Skin of body (tissue), 2 donors: ENCODE results near the gene CHIC1. TPM values are rescaled to one million over a fixed set of nuclear protein-coding genes. Genes with fewer than 3 reads are reported as not detected.
"Not testable (repeated sequence)": the region's sequence is repeated elsewhere in the genome, so short reads cannot be mapped to it uniquely, and the experiment has no call there.

ENCODE experiments used
- DNase-seq: peaks from one replicate; lab custom pipeline; 2025; lab: John Stamatoyannopoulos, UW
- total RNA-seq: library from RNA; depleted of rRNA; stranded (reverse); fragments of >200 nt; gene quantifications from one replicate; pipeline ENCODE4 v1.2.3, GENCODE V29; 2014

CHIC1 gene
- total RNA-seq, result 7.7 TPM

DNA sequence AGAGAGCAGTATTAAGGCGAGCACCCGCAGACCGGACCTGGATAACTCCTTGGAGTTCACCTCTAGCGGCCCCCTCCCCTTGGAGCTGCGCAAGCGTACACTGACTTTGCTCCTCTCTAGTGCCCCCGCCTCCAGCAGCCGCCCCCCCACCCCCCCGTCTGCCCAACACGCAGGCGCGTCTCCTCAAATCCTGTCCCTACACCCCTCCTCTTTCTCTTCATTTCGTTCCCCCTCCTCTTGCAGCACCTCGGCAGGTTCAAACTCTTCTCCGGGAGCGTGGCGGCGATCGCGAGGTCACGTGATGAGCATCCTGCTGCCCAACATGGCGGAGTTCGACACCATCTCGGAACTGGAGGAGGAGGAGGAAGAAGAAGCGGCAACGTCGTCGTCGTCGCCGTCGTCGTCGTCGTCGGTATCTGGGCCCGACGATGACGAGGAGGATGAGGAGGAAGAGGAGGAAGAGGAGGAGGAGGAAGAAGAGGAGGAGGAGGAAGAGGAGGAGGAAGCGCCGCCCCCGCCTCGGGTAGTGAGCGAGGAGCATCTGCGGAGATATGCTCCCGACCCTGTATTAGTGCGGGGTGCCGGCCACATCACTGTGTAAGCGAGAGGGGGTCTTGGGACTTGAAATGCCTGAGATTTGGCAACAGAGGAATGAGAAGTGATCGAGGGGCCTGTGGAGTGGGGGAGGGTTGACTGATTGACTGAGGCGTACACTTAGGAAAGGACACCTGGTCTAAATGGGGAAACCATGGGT, at the start of gene CHIC1:
TSS of gene CHIC1 (plus strand) at position 214 of the 754 bp plus-strand sequence. CDS start at position 302, 88 bp downstream.
- DNase-seq, result peak; percentile 59

GRCh38 chrX:73522823-73523222, 40.2 kb upstream of the CHIC1 start:
- DNase-seq, result not testable (repeated sequence)

DNA sequence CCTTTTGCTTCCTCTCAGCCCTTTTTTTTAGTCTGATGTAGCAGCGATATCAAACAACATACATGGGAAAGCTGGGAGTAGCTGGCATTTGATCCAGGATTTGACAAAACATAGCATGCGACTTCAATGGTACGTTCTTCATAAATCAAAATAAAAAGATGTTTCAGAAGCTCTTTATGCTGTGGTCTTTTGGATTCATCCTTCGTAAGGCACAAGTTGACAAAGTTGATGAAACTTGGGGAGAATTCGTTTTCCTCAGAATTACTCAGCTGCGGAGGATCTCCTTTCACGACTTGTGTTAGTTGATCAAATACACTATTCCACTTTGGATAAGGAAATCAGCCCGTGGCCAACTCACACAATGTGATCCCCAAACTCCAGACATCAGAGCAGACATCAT, 38.1 kb upstream of the CHIC1 start:
- DNase-seq, result no peak

DNA sequence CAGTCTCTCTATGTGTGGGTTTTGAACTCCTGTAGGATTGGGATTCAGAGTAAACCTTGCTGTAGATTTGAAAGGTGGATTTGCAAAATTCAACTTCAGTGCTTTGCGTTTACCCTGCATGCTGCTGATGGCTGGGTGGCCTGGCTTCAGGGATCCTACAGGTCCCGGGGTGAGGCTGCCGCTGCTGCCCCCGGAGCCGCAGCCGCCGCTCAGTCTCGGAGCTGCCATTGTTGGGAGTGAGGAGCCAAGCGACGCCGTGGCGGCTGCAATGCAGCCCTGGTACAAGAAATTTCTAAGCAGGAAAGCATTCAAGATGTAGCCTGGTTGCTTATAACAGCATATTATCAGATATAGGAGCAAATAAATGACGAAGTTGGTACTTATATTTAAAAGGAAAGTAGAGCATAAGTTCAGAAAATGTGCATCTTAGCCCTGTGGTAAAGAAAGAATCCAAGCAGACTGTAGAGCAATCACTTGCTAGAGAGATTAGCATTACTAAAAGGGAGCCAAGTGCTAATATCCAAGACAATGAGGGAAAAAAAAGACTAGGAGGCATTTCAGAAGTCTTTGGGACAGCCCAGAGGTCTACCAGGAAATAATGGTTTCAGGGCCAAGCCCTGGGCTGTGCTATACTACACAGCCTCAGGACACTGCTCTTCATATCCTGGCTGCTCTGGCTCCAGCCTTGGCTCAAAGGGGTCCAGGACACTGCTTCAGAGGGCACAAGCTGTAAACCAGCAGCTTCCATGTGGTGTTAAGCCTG, 36.9 kb upstream of the CHIC1 start:
- no peak for DNase-seq

DNA sequence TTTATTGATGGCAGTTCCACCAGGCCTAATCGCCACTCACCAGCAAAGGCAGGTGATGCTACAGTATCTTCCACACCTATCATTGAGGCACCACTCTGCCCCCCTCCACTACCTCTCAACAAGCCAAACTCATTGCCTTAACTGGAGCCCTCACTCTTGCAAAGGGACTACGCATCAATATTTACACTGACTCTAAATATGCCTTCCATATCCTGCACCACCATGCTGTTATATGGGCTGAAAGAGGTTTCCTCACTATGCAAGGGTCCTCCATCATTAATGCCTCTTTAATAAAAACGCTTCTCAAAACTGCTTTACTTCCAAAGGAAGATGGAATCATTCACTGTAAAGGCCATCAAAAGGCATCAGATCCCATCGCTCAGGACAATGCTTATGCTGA, 31.3 kb upstream of the CHIC1 start:
- DNase-seq, result not testable (repeated sequence)

DNA sequence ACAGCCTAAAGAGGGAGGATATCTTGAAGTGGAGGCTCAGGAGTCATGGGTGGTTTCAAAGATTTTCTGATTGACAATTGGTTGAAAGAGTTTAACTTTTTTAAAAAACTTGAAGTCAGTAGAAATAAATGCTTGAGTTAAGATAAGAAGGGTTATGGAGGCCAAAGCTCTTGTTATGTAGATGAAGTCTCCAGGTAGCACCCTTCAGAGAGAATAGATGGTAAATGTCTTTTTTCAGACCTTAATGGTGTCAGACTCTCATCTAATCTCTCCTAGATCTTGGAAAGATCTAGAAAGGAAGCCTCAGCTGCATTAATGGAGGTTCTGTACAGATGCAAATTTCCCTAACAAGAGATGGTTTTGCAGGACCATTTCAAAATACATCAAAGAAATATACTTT, 6.8 kb upstream of the CHIC1 start:
- DNase-seq, result no peak

DNA sequence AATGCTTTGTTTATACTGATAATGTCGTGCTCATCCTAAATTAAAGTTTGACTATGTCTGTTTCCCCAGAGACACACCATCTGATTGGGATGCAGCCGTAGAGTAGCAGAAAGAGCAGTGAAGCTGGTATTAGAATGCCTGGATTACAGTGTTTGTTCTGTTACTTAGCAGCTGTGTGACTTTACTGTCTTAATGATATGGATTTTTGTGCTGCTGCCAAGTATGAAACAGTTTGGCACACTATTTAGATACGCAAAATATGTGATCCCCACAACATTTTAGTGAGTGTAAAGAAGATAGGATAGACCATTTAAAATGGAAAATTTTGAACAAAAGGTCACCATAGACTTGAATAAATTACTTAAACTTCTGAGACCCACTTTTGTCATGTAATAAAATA, 1.2 kb upstream of the CHIC1 start:
- DNase-seq, result no peak

DNA sequence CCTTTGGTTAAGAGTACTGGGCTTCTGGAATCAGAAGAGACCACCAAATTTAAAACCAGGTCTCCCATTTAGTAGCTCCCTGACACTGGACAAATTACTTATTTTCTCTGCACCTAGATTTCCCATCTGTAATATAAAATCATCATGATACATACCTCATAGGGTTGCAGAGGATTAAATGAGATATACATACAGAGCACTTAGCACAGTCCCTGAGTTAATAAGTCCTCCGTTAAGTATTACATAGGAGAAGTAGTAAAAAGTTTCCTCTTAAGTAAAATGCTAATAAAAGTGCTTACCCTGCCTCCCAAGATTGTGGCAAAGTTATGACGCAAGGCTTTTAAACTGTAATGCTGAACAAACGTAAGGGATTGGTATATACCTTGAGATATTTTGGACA, 539 bp upstream of the CHIC1 start:
- DNase-seq, result no peak

GRCh38 chrX:73563738-73564068, 706 bp downstream of the CHIC1 start:
- DNase-seq, result peak; percentile 1

GRCh38 chrX:73577361-73577760, 14.4 kb downstream of the CHIC1 start:
- DNase-seq, result no peak

GRCh38 chrX:73581002-73581628, 18.1 kb downstream of the CHIC1 start:
- no peak for DNase-seq

- DNase-seq, result not testable (repeated sequence)
These were observed 34.8 kb downstream of the CHIC1 start for GRCh38 chrX:73597758-73598157.

GRCh38 chrX:73615022-73615421, 52.0 kb downstream of the CHIC1 start:
- DNase-seq, result no peak

- not testable (repeated sequence) for DNase-seq
These were observed 78.7 kb downstream of the CHIC1 start for GRCh38 chrX:73641669-73642068.

GRCh38 chrX:73647212-73647611, 84.2 kb downstream of the CHIC1 start:
- no peak for DNase-seq

DNA sequence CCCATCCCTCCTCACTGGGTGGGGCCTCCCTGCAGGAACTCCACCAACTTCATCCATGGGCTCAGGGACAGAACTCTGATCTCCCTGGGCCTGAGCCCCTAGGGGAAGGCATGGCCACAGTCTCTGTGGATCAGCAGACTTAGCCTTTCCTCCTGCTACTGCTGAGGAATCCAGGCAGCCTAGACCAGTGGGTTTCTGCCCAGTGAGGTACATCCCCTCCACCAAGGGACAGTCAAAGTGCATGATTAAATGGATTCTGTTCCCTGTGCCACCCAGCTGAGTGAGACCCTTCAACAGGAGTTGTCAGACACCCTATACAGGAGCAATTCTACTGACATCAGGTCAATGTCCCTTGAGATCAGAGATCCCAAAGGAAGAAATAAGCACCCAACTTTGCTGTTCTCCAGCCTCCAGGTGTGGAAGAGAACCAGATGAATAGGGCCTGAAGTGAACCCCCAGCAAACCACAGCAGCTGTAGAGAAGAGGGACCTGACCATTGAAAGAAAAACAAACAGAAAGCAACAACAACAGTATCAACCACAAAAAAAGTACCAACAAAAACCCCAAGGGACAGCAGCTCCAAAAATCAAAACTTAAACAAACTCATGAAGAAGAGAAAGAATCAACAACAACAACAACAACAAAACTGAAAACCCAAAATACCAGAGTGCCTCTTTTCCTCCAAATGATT, 84.8 kb downstream of the CHIC1 start:
- DNase-seq, result no peak

- not testable (repeated sequence) for DNase-seq
These were observed 98.3 kb downstream of the CHIC1 start for GRCh38 chrX:73661322-73661721.

- DNase-seq, result no peak
These were observed 105.8 kb downstream of the CHIC1 start for GRCh38 chrX:73668779-73669178.

DNA sequence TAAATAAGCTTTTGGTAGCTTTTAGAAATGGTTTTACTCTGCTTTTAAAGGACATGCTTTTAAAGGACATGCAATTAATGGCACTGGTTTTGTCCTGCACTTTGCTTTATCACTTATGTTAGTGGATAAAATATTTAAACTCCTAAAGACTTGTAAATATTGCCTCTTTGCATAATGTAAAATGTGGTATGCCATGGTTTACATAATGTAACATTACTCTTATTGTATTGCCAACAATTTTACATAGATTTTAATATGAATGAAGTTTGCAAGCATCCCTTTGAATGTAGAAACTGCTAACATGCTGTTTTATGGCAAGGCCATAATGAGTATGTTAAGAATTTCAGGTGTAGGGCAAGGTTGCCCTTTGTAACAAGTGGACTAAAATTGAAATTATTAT, 118.4 kb downstream of the CHIC1 start:
- no peak for DNase-seq

DNA sequence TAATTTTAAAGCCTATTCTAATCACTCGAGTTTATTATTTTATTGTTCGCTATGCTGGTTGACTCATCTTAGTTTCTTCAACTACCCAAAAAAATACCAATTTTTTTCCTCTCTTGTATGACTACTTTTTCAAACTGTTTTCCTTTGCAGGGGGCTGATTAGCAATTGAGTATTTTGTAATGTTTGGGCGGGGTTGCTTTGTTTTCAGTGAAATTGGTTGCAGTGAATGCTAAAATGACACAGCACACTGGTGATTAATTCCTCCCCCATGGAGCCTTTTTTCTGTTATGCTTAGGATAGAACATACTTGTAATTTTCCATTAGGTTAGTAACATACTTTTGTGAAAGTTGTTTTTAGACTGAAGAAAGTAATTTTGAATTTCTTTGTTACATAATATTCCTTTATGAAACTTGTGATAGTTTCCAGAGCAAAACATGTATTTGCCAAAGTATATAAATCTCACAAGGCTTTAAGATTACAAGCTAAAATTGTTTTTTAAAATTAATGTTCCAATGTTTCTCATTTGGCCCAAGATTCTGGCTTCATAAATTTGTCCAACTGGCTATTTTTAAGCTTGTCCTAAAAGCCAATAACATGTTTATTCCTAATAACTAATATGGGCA, 120.4 kb downstream of the CHIC1 start:
- no peak for DNase-seq

GRCh38 chrX:73707014-73707413, 144.0 kb downstream of the CHIC1 start:
- DNase-seq, result not testable (repeated sequence)
